Ovary (tissue), 3 donors: ENCODE results near the gene AGO1.

ENCODE experiments used
- EP300 ChIP-seq: sonication (generic); formaldehyde crosslinking; IDR thresholded peaks from one replicate; pipeline ENCODE4 v1.6.1; 2017; ENCODE audit warnings: antibody characterized with exemption
- POLR2A ChIP-seq: fragments of 450-650 bp; IDR thresholded peaks from one replicate; pipeline ENCODE4 v1.6.1; 2017; ENCODE audit warnings: antibody characterized with exemption, mild to moderate bottlenecking, moderate library complexity
- TF ChIP-seq, protein P1 (sequence below), 3 donors: fragments of 450-650 bp in 2 of 3; fragments of 200-600 bp in 1 of 3; IDR thresholded peaks; one replicate each; pipeline versions ENCODE4 v1.5.1 to v1.8.0; 2016 to 2022; ENCODE audit warnings: antibody characterized with exemption in 3 of 3, mild to moderate bottlenecking in 1 of 3
- donor health status: DM: no; HTN: no; CAD: no.

- TF ChIP-seq, protein P1, sequence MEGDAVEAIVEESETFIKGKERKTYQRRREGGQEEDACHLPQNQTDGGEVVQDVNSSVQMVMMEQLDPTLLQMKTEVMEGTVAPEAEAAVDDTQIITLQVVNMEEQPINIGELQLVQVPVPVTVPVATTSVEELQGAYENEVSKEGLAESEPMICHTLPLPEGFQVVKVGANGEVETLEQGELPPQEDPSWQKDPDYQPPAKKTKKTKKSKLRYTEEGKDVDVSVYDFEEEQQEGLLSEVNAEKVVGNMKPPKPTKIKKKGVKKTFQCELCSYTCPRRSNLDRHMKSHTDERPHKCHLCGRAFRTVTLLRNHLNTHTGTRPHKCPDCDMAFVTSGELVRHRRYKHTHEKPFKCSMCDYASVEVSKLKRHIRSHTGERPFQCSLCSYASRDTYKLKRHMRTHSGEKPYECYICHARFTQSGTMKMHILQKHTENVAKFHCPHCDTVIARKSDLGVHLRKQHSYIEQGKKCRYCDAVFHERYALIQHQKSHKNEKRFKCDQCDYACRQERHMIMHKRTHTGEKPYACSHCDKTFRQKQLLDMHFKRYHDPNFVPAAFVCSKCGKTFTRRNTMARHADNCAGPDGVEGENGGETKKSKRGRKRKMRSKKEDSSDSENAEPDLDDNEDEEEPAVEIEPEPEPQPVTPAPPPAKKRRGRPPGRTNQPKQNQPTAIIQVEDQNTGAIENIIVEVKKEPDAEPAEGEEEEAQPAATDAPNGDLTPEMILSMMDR (IDR thresholded peaks at IDR 0.05): no peak
- no peak for TF ChIP-seq POLR2A
- no peak for TF ChIP-seq EP300
Measured at GRCh38 chr1:35884934-35885333, 1.9 kb downstream of the AGO1 start.
